ENCODE results near the gene SLC5A10.
"Not testable (repeated sequence)": the region's sequence is repeated elsewhere in the genome, so short reads cannot be mapped to it uniquely, and the experiment has no call there.

SLC5A10 gene

GRCh38 chr17:18951941-18952842, at the start of gene SLC5A10:
SLC5A10 (plus strand) TSS chr17:18952165; CDS start chr17:18952206, 41 bp downstream.
- DNase-seq = no peak

GRCh38 chr17:18904482-18904881, 47.5 kb upstream of the SLC5A10 start:
- DNase-seq = no peak

- DNase-seq = no peak
Measured at GRCh38 chr17:18905226-18905625, 46.7 kb upstream of the SLC5A10 start.

GRCh38 chr17:18910326-18910725, 41.6 kb upstream of the SLC5A10 start:
- DNase-seq = no peak

GRCh38 chr17:18910881-18911280, 41.1 kb upstream of the SLC5A10 start:
- no peak for DNase-seq

GRCh38 chr17:18916816-18917500, 35.0 kb upstream of the SLC5A10 start:
- no peak for DNase-seq

- no peak for DNase-seq
Measured at GRCh38 chr17:18917506-18918032, 34.4 kb upstream of the SLC5A10 start.

GRCh38 chr17:18919963-18920362, 32.0 kb upstream of the SLC5A10 start:
- no peak for DNase-seq

- no peak for DNase-seq
Measured at GRCh38 chr17:18920911-18921441, 31.0 kb upstream of the SLC5A10 start.

GRCh38 chr17:18921485-18921884, 30.5 kb upstream of the SLC5A10 start:
- no peak for DNase-seq

GRCh38 chr17:18921912-18922451, 30.0 kb upstream of the SLC5A10 start:
- no peak for DNase-seq

- not testable (repeated sequence) for DNase-seq
Measured at GRCh38 chr17:18922596-18922995, 29.4 kb upstream of the SLC5A10 start.

GRCh38 chr17:18925187-18925586, 26.8 kb upstream of the SLC5A10 start:
- DNase-seq = no peak

GRCh38 chr17:18928628-18929125, 23.3 kb upstream of the SLC5A10 start:
- DNase-seq = no peak

GRCh38 chr17:18932360-18933055, 19.5 kb upstream of the SLC5A10 start:
- DNase-seq = no peak

- DNase-seq = no peak
Measured at GRCh38 chr17:18933102-18934058, 18.6 kb upstream of the SLC5A10 start.

GRCh38 chr17:18937981-18938691, 13.8 kb upstream of the SLC5A10 start:
- no peak for DNase-seq

- no peak for DNase-seq
Measured at GRCh38 chr17:18938692-18939023, 13.3 kb upstream of the SLC5A10 start.

GRCh38 chr17:18944646-18945045, 7.3 kb upstream of the SLC5A10 start:
- DNase-seq = no peak

- DNase-seq = no peak
Measured at GRCh38 chr17:18946536-18946935, 5.4 kb upstream of the SLC5A10 start.

GRCh38 chr17:18947866-18948265, 4.1 kb upstream of the SLC5A10 start:
- no peak for DNase-seq
